GM23338 (cell line): ENCODE data around the gene FOXL1. TPM values are rescaled to one million over a fixed set of nuclear protein-coding genes. Genes with fewer than 3 reads are reported as not detected.

ENCODE experiments used
- ATAC-seq: fragments of 200-7000 bp; cut with Tn5 transposase; 3 replicates; pipeline ENCODE4 v1.9.1; 2020
- DNase-seq: peaks from one replicate; pipeline ENCODE4 v3.0.0-alpha.2; 2015; ENCODE audit warnings: low spot score
- H2AFZ ChIP-seq: fragments of 200-600 bp; sonication (generic); 2 replicates; pipeline ENCODE4 v1.8.0; 2016; ENCODE audit warnings: antibody characterized with exemption, mild to moderate bottlenecking, moderate library complexity
- H3F3A ChIP-seq: fragments of 200-600 bp; sonication (generic); replicated peaks from 2 replicates; pipeline ENCODE4 v1.8.0; 2017; ENCODE audit warnings: antibody characterized with exemption, mixed run types, low read depth
- H3K27ac ChIP-seq: fragments of 200-600 bp; sonication (generic); 2 replicates; pipeline ENCODE4 v1.6.1; 2016; ENCODE audit warnings: low read depth
- H3K27me3 ChIP-seq: fragments of 200-600 bp; sonication (generic); 2 replicates; pipeline ENCODE4 v1.8.0; 2016; ENCODE audit warnings: mild to moderate bottlenecking, mixed run types, moderate library complexity; ENCODE audit not compliant: insufficient read depth
- H3K36me3 ChIP-seq: fragments of 200-600 bp; sonication (generic); 2 replicates; pipeline ENCODE4 v1.8.0; 2016; ENCODE audit warnings: mild to moderate bottlenecking; ENCODE audit not compliant: insufficient read depth
- H3K4me1 ChIP-seq: fragments of 200-600 bp; sonication (generic); 2 replicates; pipeline ENCODE4 v1.8.0; 2016; ENCODE audit warnings: mild to moderate bottlenecking, moderate library complexity; ENCODE audit not compliant: insufficient read depth
- H3K4me2 ChIP-seq: fragments of 200-600 bp; sonication (generic); 2 replicates; pipeline ENCODE4 v1.7.1; 2017; ENCODE audit warnings: mixed run types
- H3K4me3 ChIP-seq: fragments of 200-600 bp; sonication (generic); 2 replicates; pipeline ENCODE4 v1.6.1; 2016; ENCODE audit warnings: mixed run types
- H3K79me2 ChIP-seq: fragments of 200-600 bp; sonication (generic); replicated peaks from 2 replicates; pipeline ENCODE4 v1.8.0; 2017; ENCODE audit warnings: mild to moderate bottlenecking; ENCODE audit not compliant: insufficient read depth
- H3K9me2 ChIP-seq: fragments of 200-600 bp; sonication (generic); 2 replicates; pipeline ENCODE4 v1.8.0; 2017; ENCODE audit not compliant: insufficient read depth
- H4K20me1 ChIP-seq: fragments of 200-600 bp; sonication (generic); replicated peaks from 2 replicates; pipeline ENCODE4 v1.8.0; 2017; ENCODE audit warnings: mild to moderate bottlenecking; ENCODE audit not compliant: insufficient read depth
- H3K27ac Mint-ChIP-seq: 2 replicates; pipeline ENCODE4 v1.8.0; 2020; ENCODE audit warnings: inconsistent platforms, mild to moderate bottlenecking, moderate library complexity, mixed read lengths
- H3K27me3 Mint-ChIP-seq: 3 replicates; pipeline ENCODE4 v1.8.0; 2022; ENCODE audit warnings: low read depth, mild to moderate bottlenecking, moderate library complexity, mixed read lengths, inconsistent platforms; ENCODE audit not compliant: insufficient read depth, poor library complexity
- H3K36me3 Mint-ChIP-seq: 3 replicates; pipeline ENCODE4 v1.8.0; 2021; ENCODE audit warnings: low read depth, mild to moderate bottlenecking, inconsistent platforms, moderate library complexity, mixed read lengths
- H3K4me1 Mint-ChIP-seq: 3 replicates; pipeline ENCODE4 v1.8.0; 2020; ENCODE audit warnings: mild to moderate bottlenecking, inconsistent platforms, mixed read lengths
- H3K4me3 Mint-ChIP-seq: 3 replicates; pipeline ENCODE4 v1.8.0; 2021; ENCODE audit warnings: moderate library complexity, mild to moderate bottlenecking, inconsistent platforms, mixed read lengths
- H3K9me3 Mint-ChIP-seq: 3 replicates; pipeline ENCODE4 v1.8.0; 2020; ENCODE audit warnings: moderate library complexity, mild to moderate bottlenecking, inconsistent platforms, mixed read lengths
- CREB1 ChIP-seq: fragments of 250-450 bp; sonication (Bioruptor Pico); IDR thresholded peaks from 2 replicates; pipeline ENCODE4 v1.5.0; 2020; ENCODE audit warnings: low read depth, mild to moderate bottlenecking, moderate library complexity
- CTCF ChIP-seq, 2 experiments: fragments of 200-600 bp in 1 of 2; sonication (generic) in 1 of 2; conservative IDR thresholded peaks; 2 replicates each; pipeline versions ENCODE4 v1.5.1 to v1.6.1; 2016 to 2017; ENCODE audit warnings: antibody characterized with exemption in 2 of 2, low read depth in 2 of 2, mild to moderate bottlenecking in 2 of 2, moderate library complexity in 1 of 2
- EZH2 ChIP-seq: fragments of 200-600 bp; sonication (generic); IDR thresholded peaks from one replicate; pipeline ENCODE4 v1.8.0; 2017; ENCODE audit warnings: antibody characterized with exemption, mild to moderate bottlenecking, low read depth; ENCODE audit not compliant: unreplicated experiment
- EZH2phosphoT487 ChIP-seq: fragments of 200-600 bp; sonication (generic); IDR thresholded peaks from one replicate; pipeline ENCODE4 v1.8.1; 2018; ENCODE audit warnings: antibody characterized with exemption; ENCODE audit not compliant: unreplicated experiment
- JUNB ChIP-seq: IDR thresholded peaks from one replicate; pipeline ENCODE4 v1.6.1; 2016; ENCODE audit warnings: antibody characterized with exemption; ENCODE audit not compliant: unreplicated experiment
- NANOG ChIP-seq: IDR thresholded peaks from 2 replicates; pipeline ENCODE4 v1.6.1; 2016; ENCODE audit warnings: antibody characterized with exemption, borderline replicate concordance
- POLR2AphosphoS5 ChIP-seq: IDR thresholded peaks from 2 replicates; pipeline ENCODE4 v1.6.1; 2016; ENCODE audit warnings: antibody characterized with exemption, low read depth
- REST ChIP-seq: IDR thresholded peaks from one replicate; pipeline ENCODE4 v1.6.1; 2018; ENCODE audit warnings: antibody characterized with exemption; ENCODE audit not compliant: unreplicated experiment
- STAT1 ChIP-seq: IDR thresholded peaks from one replicate; pipeline ENCODE4 v1.6.1; 2016; ENCODE audit warnings: antibody characterized with exemption; ENCODE audit not compliant: unreplicated experiment
- ZNF114 ChIP-seq: fragments of 250-450 bp; sonication (Bioruptor Pico); IDR thresholded peaks from 2 replicates; pipeline ENCODE4 v1.5.0; 2020; ENCODE audit warnings: mild to moderate bottlenecking, moderate library complexity
- ZNF331 ChIP-seq: fragments of 250-450 bp; sonication (Bioruptor Pico); IDR thresholded peaks from 2 replicates; pipeline ENCODE4 v1.5.0; 2020; ENCODE audit warnings: low read depth, mild to moderate bottlenecking, moderate library complexity
- ZNF462 ChIP-seq: fragments of 250-450 bp; sonication (Bioruptor Pico); IDR thresholded peaks from 2 replicates; pipeline ENCODE4 v1.5.0; 2020; ENCODE audit warnings: mild to moderate bottlenecking, moderate library complexity
- polyA plus RNA-seq: library from polyadenylated mRNA; unstranded; fragments of >200 nt; fragmentation: Nextera tagmentation; extraction: Ambion mirVana; gene quantifications from 2 replicates; pipeline ENCODE4 v1.2.1, GENCODE V29; 2016
- total RNA-seq: library from RNA; depleted of rRNA; stranded (reverse); fragments of >200 nt; shearing (Covaris generic); gene quantifications from 2 replicates; pipeline ENCODE4 v1.2.3, GENCODE V29; 2014

Gene FOXL1
- total and polyA plus RNA-seq, 2 experiments from 2014 or later, result 0.31 TPM; not detected in 1

GRCh38 chr16:86585821-86586611 lies 7.7 kb downstream of the FOXL1 start:
- H3K4me2 ChIP-seq, result no peak overlapping the region
- H3K4me3 Mint-ChIP-seq, result no peak overlapping the region
- H3K4me1 ChIP-seq, result no peaks in the 10 kb centered on the region; the same call in 1 of the 2 replicates
- peaks cover 10% of the 10 kb centered on the region; the same call in 1 of the 2 replicates for H3K9me2 ChIP-seq
- H3K27ac ChIP-seq, result no peak overlapping the region
- no peaks in the 10 kb centered on the region for H3K36me3 ChIP-seq
- peaks cover 25% of the 10 kb centered on the region for H3K27me3 ChIP-seq
- H3K79me2 ChIP-seq, result no peaks in the 10 kb centered on the region
- no peak overlapping the region for H3K4me3 ChIP-seq
- no peaks in the 10 kb centered on the region for H3F3A ChIP-seq
- H3K9me3 Mint-ChIP-seq, result no peaks in the 10 kb centered on the region; the same call in 2 of the 3 replicates
- no peaks in the 10 kb centered on the region for H4K20me1 ChIP-seq
- ATAC-seq, result no peak
- no peak overlapping the region for H3K27ac Mint-ChIP-seq
- H3K27me3 Mint-ChIP-seq, result peaks cover 12% of the 10 kb centered on the region
- TF ChIP-seq ZNF331 (no peak), JUNB (no peak), CREB1 (no peak), NANOG (no peak), EZH2phosphoT487 (no peak), POLR2AphosphoS5 (no peak), REST (no peak), ZNF462 (CRISPR knock-in tag) (no peak), STAT1 (no peak), ZNF114 (CRISPR knock-in tag) (no peak), CTCF (conservative IDR thresholded peaks at IDR 0.05; ENCODE audit: low read depth in 2 of 2) (no peak), EZH2 (no peak)
- H2AFZ ChIP-seq, result no peak overlapping the region
- no peaks in the 10 kb centered on the region for H3K4me1 Mint-ChIP-seq
- H3K36me3 Mint-ChIP-seq, result no peaks in the 10 kb centered on the region
- no peak for DNase-seq
